Esophagus muscularis mucosa (tissue), 3 donors: Measurements from ENCODE around the gene ZNF841.
"Not testable (repeated sequence)": the region's sequence is repeated elsewhere in the genome, so short reads cannot be mapped to it uniquely, and the experiment has no call there.

Source experiments
- POLR2A ChIP-seq: fragments of 450-650 bp; IDR thresholded peaks from one replicate; pipeline ENCODE4 v1.6.1; 2017; ENCODE audit warnings: antibody characterized with exemption, moderate library complexity, mild to moderate bottlenecking, low read depth
- POLR2AphosphoS5 ChIP-seq, 2 donors: sonication (generic); formaldehyde crosslinking; IDR thresholded peaks; one replicate each; pipeline ENCODE4 v1.6.1; 2017; ENCODE audit warnings: antibody characterized with exemption in 2 of 2
- TF ChIP-seq, protein P1 (sequence below), 3 experiments: fragments of 200-600 bp in 2 of 3; fragments of 450-650 bp in 1 of 3; sonication (generic) in 2 of 3; IDR thresholded peaks; one replicate each; pipeline ENCODE4 v1.5.1; 2017 to 2019; ENCODE audit warnings: antibody characterized with exemption in 3 of 3, mild to moderate bottlenecking in 2 of 3, moderate library complexity in 1 of 3

DNA sequence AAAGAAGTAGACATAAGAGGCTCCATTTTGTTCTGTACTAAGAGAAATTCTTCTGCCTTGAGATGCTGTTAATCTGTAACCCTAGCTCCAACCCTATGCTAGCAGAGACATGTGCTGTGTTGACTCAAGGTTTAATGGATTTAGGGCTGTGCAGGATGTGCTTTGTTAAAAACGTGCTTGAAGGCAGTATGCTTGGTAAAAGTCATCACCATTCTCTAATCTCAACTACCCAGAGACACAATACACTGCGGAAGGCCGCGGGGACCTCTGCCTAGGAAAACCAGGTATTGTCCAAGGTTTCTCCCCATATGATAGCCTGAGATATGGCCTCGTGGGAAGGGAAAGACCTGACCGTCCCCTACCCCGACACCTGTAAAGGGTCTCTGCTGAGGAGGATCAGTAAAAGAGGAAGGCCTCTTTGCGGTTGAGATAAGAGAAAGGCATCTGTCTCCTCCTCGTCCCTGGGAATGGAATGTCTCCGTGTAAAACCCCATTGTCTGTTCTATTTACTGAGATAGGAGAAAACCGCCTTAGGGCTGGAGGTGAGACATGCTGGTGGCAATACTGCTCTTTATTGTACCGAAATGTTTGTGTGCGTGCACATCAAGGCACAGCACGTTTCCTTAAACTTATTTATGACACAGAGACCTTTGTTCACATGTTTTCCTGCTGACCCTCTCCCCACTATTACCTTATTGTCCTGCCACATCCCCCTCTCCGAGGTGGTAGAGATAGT, 69.1 kb downstream of the ZNF841 start:
- not testable (repeated sequence) for TF ChIP-seq POLR2A; POLR2AphosphoS5 (IDR thresholded peaks at IDR 0.05)
- TF ChIP-seq, protein P1, sequence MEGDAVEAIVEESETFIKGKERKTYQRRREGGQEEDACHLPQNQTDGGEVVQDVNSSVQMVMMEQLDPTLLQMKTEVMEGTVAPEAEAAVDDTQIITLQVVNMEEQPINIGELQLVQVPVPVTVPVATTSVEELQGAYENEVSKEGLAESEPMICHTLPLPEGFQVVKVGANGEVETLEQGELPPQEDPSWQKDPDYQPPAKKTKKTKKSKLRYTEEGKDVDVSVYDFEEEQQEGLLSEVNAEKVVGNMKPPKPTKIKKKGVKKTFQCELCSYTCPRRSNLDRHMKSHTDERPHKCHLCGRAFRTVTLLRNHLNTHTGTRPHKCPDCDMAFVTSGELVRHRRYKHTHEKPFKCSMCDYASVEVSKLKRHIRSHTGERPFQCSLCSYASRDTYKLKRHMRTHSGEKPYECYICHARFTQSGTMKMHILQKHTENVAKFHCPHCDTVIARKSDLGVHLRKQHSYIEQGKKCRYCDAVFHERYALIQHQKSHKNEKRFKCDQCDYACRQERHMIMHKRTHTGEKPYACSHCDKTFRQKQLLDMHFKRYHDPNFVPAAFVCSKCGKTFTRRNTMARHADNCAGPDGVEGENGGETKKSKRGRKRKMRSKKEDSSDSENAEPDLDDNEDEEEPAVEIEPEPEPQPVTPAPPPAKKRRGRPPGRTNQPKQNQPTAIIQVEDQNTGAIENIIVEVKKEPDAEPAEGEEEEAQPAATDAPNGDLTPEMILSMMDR (IDR thresholded peaks at IDR 0.05), result not testable (repeated sequence)
